Mesenchymal stem cell (in vitro differentiated cells and primary cell): ENCODE results near the gene CYP24A1.

Experiments
- DNase-seq: peaks from one replicate; pipeline ENCODE4 v3.0.0-alpha.2; 2013
- H2AFZ ChIP-seq: one replicate; pipeline ENCODE4 v1.6.1; 2013; ENCODE audit warnings: low read depth, mild to moderate bottlenecking, control low read depth, inconsistent platforms, low read length, moderate library complexity
- H2AK5ac ChIP-seq: 2 replicates; pipeline ENCODE4 v1.6.1; 2013; ENCODE audit warnings: low read length, moderate library complexity, mild to moderate bottlenecking, inconsistent platforms; ENCODE audit not compliant: severe bottlenecking
- H2BK120ac ChIP-seq: one replicate; pipeline ENCODE4 v1.6.1; 2013; ENCODE audit warnings: low read depth, mild to moderate bottlenecking, inconsistent platforms, low read length, moderate library complexity
- H2BK12ac ChIP-seq, 2 experiments: one replicate each; pipeline ENCODE4 v1.6.1; 2013; ENCODE audit warnings: inconsistent platforms in 2 of 2, low read length in 2 of 2, mild to moderate bottlenecking in 2 of 2, moderate library complexity in 2 of 2, control low read depth in 1 of 2
- H2BK15ac ChIP-seq: one replicate; pipeline ENCODE4 v1.6.1; 2013; ENCODE audit warnings: mild to moderate bottlenecking, low read depth, inconsistent platforms; ENCODE audit not compliant: poor library complexity, severe bottlenecking
- H2BK5ac ChIP-seq: 2 replicates; pipeline ENCODE4 v1.6.1; 2013; ENCODE audit warnings: low read depth, mild to moderate bottlenecking, low read length, control low read depth, inconsistent platforms; ENCODE audit not compliant: poor library complexity, severe bottlenecking
- H3K14ac ChIP-seq, 2 experiments: one replicate each; pipeline ENCODE4 v1.6.1; 2013; ENCODE audit warnings: inconsistent platforms in 2 of 2, low read length in 2 of 2, control low read depth in 1 of 2, mild to moderate bottlenecking in 1 of 2, moderate library complexity in 1 of 2
- H3K18ac ChIP-seq, 2 experiments: one replicate each; pipeline ENCODE4 v1.6.1; 2013; ENCODE audit warnings: inconsistent platforms in 2 of 2, low read length in 2 of 2, control low read depth in 1 of 2, low read depth in 1 of 2, mild to moderate bottlenecking in 1 of 2
- H3K23ac ChIP-seq, 2 experiments: one replicate each; pipeline ENCODE4 v1.6.1; 2013; ENCODE audit warnings: inconsistent platforms in 2 of 2, low read length in 2 of 2, mild to moderate bottlenecking in 2 of 2, moderate library complexity in 2 of 2, control low read depth in 1 of 2
- H3K27ac ChIP-seq: 2 replicates; pipeline ENCODE4 v1.5.1; 2013; ENCODE audit warnings: mild to moderate bottlenecking, moderate library complexity, low read length, control low read depth, inconsistent platforms; ENCODE audit not compliant: poor library complexity, severe bottlenecking
- H3K27me3 ChIP-seq, 2 experiments: 2 replicates each; pipeline versions ENCODE4 v1.6.1 to v1.7.0; 2013; ENCODE audit warnings: low read length in 2 of 2, mild to moderate bottlenecking in 2 of 2, moderate library complexity in 2 of 2, control low read depth in 1 of 2, inconsistent platforms in 1 of 2; ENCODE audit not compliant: control insufficient read depth in 1 of 2, insufficient read depth in 1 of 2
- H3K36me3 ChIP-seq, 2 experiments: 2 replicates each; pipeline versions ENCODE4 v1.6.1 to v1.7.0; 2013; ENCODE audit warnings: low read length in 2 of 2, control low read depth in 1 of 2, inconsistent platforms in 1 of 2, low read depth in 1 of 2, mild to moderate bottlenecking in 1 of 2; ENCODE audit not compliant: insufficient read depth in 2 of 2, control insufficient read depth in 1 of 2
- H3K4ac ChIP-seq, 2 experiments: one replicate each; pipeline ENCODE4 v1.6.1; 2013; ENCODE audit warnings: inconsistent platforms in 2 of 2, low read length in 2 of 2, mild to moderate bottlenecking in 2 of 2, moderate library complexity in 2 of 2, control low read depth in 1 of 2, low read depth in 1 of 2
- H3K4me1 ChIP-seq: 2 replicates; pipeline ENCODE4 v1.6.1; 2013; ENCODE audit warnings: low read depth, low read length, control low read depth; ENCODE audit not compliant: control insufficient read depth, insufficient read depth
- H3K4me2 ChIP-seq: 2 replicates; pipeline ENCODE4 v1.6.1; 2013; ENCODE audit warnings: low read length, mild to moderate bottlenecking, inconsistent platforms; ENCODE audit not compliant: poor library complexity, severe bottlenecking
- H3K4me3 ChIP-seq, 2 experiments: 2 replicates each; pipeline versions ENCODE4 v1.5.1 to v1.7.0; 2013; ENCODE audit warnings: low read length in 2 of 2, mild to moderate bottlenecking in 2 of 2, control low read depth in 1 of 2, low read depth in 1 of 2; ENCODE audit not compliant: insufficient read depth in 1 of 2
- H3K79me1 ChIP-seq: replicated peaks from 2 replicates; pipeline ENCODE4 v1.6.1; 2013; ENCODE audit warnings: mild to moderate bottlenecking, control low read depth, low read length, inconsistent platforms; ENCODE audit not compliant: poor library complexity, severe bottlenecking
- H3K9ac ChIP-seq: 2 replicates; pipeline ENCODE4 v1.7.0; 2013; ENCODE audit warnings: mild to moderate bottlenecking, low read length, moderate library complexity
- H3K9me3 ChIP-seq: 2 replicates; pipeline ENCODE4 v1.7.0; 2013; ENCODE audit warnings: mild to moderate bottlenecking, low read length; ENCODE audit not compliant: control insufficient read depth
- H4K8ac ChIP-seq: one replicate; pipeline ENCODE4 v1.6.1; 2013; ENCODE audit warnings: inconsistent platforms, mild to moderate bottlenecking, low read length, moderate library complexity
- H4K91ac ChIP-seq: one replicate; pipeline ENCODE4 v1.6.1; 2013; ENCODE audit warnings: mild to moderate bottlenecking, low read length, inconsistent platforms
- WGBS: methylation state at CpG from one replicate; pipeline ENCODE4 v1.1.7; 2013; ENCODE audit warnings: mixed read lengths; 5-methylcytosine and 5-hydroxymethylcytosine counted together

CYP24A1 gene

DNA sequence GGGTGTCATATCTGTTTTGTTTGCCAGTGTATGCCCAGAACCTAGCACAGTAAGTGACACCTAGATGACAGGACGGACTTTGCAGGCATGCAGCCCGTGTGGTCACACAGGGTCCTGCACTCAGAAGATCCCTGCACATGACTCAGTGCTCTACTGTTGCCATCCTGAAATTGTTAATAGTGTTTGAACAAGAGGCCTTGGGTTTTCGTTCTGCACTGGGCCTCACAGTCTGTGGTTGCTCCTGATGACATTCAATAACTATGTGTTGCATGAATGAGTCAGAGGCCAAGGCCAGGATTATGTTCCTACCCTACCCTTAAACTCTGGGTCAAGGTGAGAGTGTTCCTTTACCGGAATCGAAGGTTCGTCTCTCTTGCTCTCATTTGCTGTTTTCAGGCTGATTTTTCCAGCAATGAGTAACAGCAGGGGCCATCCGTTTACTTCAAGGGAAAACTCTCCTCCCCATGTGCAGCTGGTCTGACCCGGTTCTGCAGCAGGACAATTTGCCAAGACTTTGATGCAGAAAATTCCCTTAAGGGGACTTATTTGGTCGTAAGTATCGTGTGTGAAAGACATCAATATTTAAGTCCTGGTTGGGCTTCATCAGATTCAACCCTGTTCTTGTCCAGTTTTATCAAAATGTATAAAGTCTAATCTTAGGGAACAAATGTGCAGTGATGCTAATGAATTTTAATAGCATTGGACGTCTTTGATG, 21.1 kb upstream of the CYP24A1 start:
- no peak overlapping the region for H3K4me3 ChIP-seq
- H4K91ac ChIP-seq: no peak overlapping the region
- peaks cover 2% of the 10 kb centered on the region for H3K4me1 ChIP-seq
- H3K27ac ChIP-seq: no peak overlapping the region
- H2BK12ac ChIP-seq: no peak overlapping the region
- H4K8ac ChIP-seq: no peak overlapping the region
- H2BK120ac ChIP-seq: no peak overlapping the region
- no peak overlapping the region for H3K14ac ChIP-seq
- no peak overlapping the region for H3K18ac ChIP-seq
- H2BK15ac ChIP-seq: no peak overlapping the region
- H3K36me3 ChIP-seq: no peaks in the 10 kb centered on the region
- H3K23ac ChIP-seq: no peak overlapping the region
- no peaks in the 10 kb centered on the region for H3K9me3 ChIP-seq
- H3K4ac ChIP-seq: no peak overlapping the region
- H2AK5ac ChIP-seq: no peak overlapping the region
- no peak for DNase-seq
- H2AFZ ChIP-seq: no peak overlapping the region
- H3K9ac ChIP-seq: no peak overlapping the region
- peaks cover 0 to 3% of the 10 kb centered on the region in 2 experiments for H3K27me3 ChIP-seq
- H2BK5ac ChIP-seq: no peak overlapping the region
- H3K79me1 ChIP-seq: no peaks in the 10 kb centered on the region
- WGBS: 80% methylated on average over 11 of the region's 11 CpGs
- no peak overlapping the region for H3K4me2 ChIP-seq

GRCh38 chr20:54193817-54194216, 20.0 kb upstream of the CYP24A1 start:
- Histone ChIP-seq H2AK5ac (no peak overlapping the region), H3K14ac (no peak overlapping the region), H3K36me3 (no peaks in the 10 kb centered on the region), H2BK120ac (no peak overlapping the region), H2AFZ (no peak overlapping the region), H3K4me3 (no peak overlapping the region), H3K23ac (no peak overlapping the region), H3K4me1 (peaks cover 2% of the 10 kb centered on the region), H2BK5ac (no peak overlapping the region), H3K18ac (no peak overlapping the region), H3K27ac (no peak overlapping the region), H3K9me3 (no peaks in the 10 kb centered on the region), H3K79me1 (no peaks in the 10 kb centered on the region), H2BK12ac (no peak overlapping the region), H4K91ac (no peak overlapping the region), H3K4ac (no peak overlapping the region), H3K27me3 (peaks cover 0 to 3% of the 10 kb centered on the region in 2 experiments), H3K4me2 (no peak overlapping the region), H3K9ac (no peak overlapping the region), H4K8ac (no peak overlapping the region), H2BK15ac (no peak overlapping the region)
- DNase-seq: no peak
- WGBS: 63% methylated on average over 3 of the region's 5 CpGs

- no peak overlapping the region for H3K4me3 ChIP-seq
- WGBS: 83% methylated on average over 2 of the region's 2 CpGs
- no peak overlapping the region for H3K14ac ChIP-seq
- H2AFZ ChIP-seq: no peak overlapping the region
- DNase-seq: no peak
- H4K8ac ChIP-seq: no peak overlapping the region
- H3K9ac ChIP-seq: no peak overlapping the region
- H3K18ac ChIP-seq: no peak overlapping the region
- no peaks in the 10 kb centered on the region for H3K36me3 ChIP-seq
- H3K4ac ChIP-seq: no peak overlapping the region
- peaks cover 2% of the 10 kb centered on the region for H3K4me1 ChIP-seq
- no peak overlapping the region for H3K4me2 ChIP-seq
- no peak overlapping the region for H2BK5ac ChIP-seq
- H3K23ac ChIP-seq: no peak overlapping the region
- H2BK15ac ChIP-seq: no peak overlapping the region
- H2AK5ac ChIP-seq: no peak overlapping the region
- H2BK12ac ChIP-seq: no peak overlapping the region
- H3K27ac ChIP-seq: no peak overlapping the region
- H2BK120ac ChIP-seq: no peak overlapping the region
- H3K79me1 ChIP-seq: no peaks in the 10 kb centered on the region
- peaks cover 8 to 18% of the 10 kb centered on the region in 2 experiments for H3K27me3 ChIP-seq
- no peak overlapping the region for H4K91ac ChIP-seq
- H3K9me3 ChIP-seq: no peaks in the 10 kb centered on the region
Observed at GRCh38 chr20:54190217-54190616, 16.4 kb upstream of the CYP24A1 start.

- Histone ChIP-seq H2BK120ac (no peak overlapping the region), H3K27me3 (peaks cover 12 to 24% of the 10 kb centered on the region in 2 experiments), H4K91ac (no peak overlapping the region), H3K4me3 (no peak overlapping the region), H3K23ac (no peak overlapping the region), H2BK15ac (no peak overlapping the region), H3K4me2 (no peak overlapping the region), H3K9me3 (no peaks in the 10 kb centered on the region), H3K18ac (no peak overlapping the region), H2AFZ (no peak overlapping the region), H3K79me1 (no peaks in the 10 kb centered on the region), H3K36me3 (no peaks in the 10 kb centered on the region), H3K4ac (no peak overlapping the region), H4K8ac (no peak overlapping the region), H3K4me1 (peaks cover 2% of the 10 kb centered on the region), H2BK12ac (no peak overlapping the region), H2BK5ac (no peak overlapping the region), H2AK5ac (no peak overlapping the region), H3K9ac (no peak overlapping the region), H3K14ac (no peak overlapping the region), H3K27ac (no peak overlapping the region)
- WGBS: 0% methylated on average over 1 of the region's 2 CpGs
- no peak for DNase-seq
Observed at GRCh38 chr20:54189630-54190029, 15.8 kb upstream of the CYP24A1 start.
